HTERT RPE-1 (cell line): ENCODE data around the gene DKK2.

ENCODE experiments used
- in situ Hi-C: fragments of 300-500 bp; cut with MboI; formaldehyde crosslinking; loops from 4 replicates; pipeline ENCODE4 v1.14.3; 2020; ENCODE audit warnings: low sequenced_read_pairs

The DKK2 gene

DNA sequence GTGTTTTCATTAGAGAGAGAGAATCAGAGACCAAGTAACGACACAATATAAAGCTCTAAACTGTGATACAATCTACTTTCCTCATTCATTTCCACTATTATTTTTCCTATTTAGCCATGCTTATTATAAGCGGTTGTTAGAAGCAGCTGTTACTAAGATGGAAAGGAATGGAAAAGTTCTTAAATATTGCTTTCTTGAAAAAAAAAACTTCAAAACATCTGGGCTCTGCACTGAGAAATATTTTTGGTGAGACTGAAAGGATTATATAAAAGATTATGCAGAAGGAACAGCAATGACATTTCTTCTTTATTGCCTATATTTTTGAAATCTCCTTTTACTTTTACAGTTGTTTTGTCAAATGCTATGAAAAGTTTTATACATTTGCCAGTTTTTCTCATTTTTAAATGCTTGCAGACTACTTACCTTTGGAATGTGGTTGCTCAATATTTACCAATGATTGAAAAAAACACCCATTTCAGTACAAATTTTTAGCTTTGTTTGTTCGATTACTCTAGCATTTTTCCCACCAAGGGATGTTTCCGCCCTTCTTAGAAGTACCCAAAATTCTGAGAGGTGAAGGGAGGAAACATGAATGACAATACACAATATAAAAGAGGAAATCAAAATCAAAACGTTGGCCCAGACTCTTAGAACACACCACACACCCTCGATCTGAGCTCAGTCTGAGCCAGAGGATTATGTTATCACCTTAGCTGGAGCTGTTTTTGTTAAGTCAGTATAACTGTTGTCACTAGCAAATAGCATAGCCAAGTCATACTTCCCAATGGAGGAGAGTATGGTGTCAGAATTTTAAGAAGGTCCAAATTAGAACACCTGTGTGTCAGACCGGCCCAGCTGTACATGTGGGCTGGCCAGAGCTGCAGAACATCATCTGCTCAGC is 18.4 kb downstream of the DKK2 start:
- in situ Hi-C loops = no loop called here

- in situ Hi-C loops = no loop called here
Measured at GRCh38 chr4:107011312-107011711, 24.8 kb downstream of the DKK2 start.

GRCh38 chr4:107009196-107009968 is 26.7 kb downstream of the DKK2 start:
- in situ Hi-C loops = no loop called here

DNA sequence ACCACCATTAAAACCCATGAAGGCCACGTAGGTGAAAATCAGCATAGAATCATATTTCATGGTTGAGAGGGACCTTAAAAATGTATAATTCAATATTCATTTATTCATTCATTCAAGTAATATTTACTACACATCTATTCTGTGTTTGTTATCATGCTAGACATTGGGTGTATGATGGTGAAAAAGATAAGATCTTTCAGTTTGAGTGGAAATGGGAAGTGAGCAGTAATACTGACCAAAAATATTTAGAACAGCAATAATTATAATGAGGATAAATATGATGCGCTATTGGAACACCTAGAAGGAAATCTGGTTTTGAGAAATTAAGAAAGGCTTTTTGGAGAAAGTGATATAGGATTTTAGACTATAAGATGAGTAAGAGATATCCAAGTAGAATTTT is 28.0 kb downstream of the DKK2 start:
- in situ Hi-C loops = no loop called here

- in situ Hi-C loops = no loop called here
Measured at GRCh38 chr4:107006218-107006617, 29.9 kb downstream of the DKK2 start.

DNA sequence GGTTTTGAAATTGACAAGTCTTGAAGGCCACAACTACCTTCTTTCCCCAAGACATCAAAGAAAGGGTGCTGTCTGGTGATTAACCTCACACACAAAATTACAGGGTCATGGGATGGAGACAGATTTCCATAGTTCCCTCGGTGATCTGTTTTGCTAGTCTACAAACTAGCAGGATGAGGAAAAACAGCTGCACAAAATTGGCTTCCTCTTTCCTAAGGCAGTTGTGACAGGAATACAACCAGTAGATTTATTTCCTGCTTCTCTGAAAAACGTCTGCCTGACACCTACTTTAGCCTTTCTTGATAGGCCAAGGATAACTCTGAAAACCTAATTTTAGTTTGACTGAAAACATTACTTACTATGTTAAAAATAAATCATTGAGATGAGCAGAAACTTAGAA is 39.6 kb downstream of the DKK2 start:
- in situ Hi-C loops = no loop called here

GRCh38 chr4:106993827-106994226 is 42.3 kb downstream of the DKK2 start:
- in situ Hi-C loops = no loop called here

DNA sequence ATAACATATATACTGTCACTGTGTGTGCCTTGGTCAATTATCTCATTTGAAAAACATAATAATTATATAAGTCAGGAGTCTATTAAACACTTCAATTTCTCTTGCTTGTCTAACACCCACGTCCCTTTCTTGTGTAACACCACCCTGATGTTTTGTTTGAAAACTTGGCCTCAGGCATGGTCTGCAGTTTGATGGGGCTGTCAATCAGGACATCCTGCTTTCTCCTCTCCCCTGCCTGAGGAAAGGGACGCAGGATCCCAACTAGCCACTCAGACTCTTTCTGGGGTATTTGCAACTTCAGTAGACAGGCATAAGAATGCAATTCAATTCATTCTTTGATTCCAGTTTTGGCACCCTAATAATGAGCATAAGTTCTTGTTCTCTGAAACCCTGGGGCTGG is 48.8 kb downstream of the DKK2 start:
- in situ Hi-C loops = no loop called here

DNA sequence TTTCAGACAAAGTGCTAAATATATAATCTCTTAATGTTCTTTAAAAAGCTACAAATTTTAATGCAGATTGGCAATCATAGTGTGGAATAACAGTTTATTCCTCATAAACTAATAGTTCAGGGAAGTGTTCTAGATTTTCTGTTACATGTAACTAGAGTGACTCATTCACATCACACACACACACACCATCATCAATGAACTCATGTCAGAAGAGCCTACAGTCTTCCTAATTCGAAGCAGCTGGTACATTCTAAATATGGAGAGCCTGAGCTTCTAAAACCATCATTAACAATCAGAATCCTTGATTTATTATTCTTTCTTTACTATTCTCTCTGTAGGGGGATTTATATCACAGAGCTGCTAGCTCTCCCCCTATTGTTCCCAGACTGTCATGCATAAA is 49.6 kb downstream of the DKK2 start:
- in situ Hi-C loops = no loop called here

- in situ Hi-C loops = no loop called here
Measured at GRCh38 chr4:106985830-106986229, 50.3 kb downstream of the DKK2 start.

DNA sequence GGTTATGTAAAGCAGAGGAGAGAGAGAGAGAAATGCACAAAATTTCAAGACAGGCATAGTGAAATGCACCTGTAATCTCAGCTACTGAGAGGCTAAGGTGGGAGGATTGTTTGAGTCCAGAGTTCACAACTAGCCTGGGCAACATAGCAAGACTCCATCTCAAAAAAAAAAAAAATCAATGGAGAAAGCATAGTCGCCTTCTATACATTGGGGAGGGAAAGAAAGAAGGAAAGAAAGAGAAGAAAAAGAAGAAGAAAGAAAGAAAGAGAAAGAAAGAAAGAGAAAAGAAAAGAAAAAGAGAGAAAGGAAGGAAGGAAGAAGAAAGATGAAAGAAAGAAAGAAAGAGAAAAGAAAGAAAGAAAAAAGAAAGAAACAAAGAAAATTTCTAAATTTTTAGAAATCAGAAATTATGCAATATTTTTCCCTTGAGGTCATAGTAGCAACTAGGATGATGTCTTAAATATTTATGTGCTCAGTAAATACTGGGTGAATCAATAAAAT is 53.4 kb downstream of the DKK2 start:
- in situ Hi-C loops = no loop called here

- in situ Hi-C loops = no loop called here
Measured at GRCh38 chr4:106981431-106981830, 54.7 kb downstream of the DKK2 start.

DNA sequence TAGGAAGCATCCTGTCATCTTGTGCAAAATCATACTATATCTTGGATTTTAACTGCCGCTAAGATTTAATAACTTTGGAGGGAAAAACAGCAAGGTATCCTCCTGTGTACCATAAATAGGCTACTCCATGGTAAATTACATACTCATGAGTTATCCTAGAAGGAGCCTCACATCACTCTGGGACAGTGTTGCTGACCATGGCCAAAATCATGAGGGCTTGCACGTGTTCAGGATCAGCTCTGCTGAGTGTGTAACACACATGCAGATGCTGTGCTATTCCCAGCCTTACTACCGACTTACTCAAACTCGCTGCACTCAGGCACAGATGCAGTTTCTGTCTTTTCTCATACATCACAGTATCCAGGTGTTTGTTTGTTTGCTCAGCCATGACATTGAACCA is 56.6 kb downstream of the DKK2 start:
- in situ Hi-C loops = no loop called here

GRCh38 chr4:106978046-106978774 is 57.9 kb downstream of the DKK2 start:
- in situ Hi-C loops = no loop called here

- in situ Hi-C loops = no loop called here
Measured at GRCh38 chr4:106971636-106972035, 64.5 kb downstream of the DKK2 start.

DNA sequence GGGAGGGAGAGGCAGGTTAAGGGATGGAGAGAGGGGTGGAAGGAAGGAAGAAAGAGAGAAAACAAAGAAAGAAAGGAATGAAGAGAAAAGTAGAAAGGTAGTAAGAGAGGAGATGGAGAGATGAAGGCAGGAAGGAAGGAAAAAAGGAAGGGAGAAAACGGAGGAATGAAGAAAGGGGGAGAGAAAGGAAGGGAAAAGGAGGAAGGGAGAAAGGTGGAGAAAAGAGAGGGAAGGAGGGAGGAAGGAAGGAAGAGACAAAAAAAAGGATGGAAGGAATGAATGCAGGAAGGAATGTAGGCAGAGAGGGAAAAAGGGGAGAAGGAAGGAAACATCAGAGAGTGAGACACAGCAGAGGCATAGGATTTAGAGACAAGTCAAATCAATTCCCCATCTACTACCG is 68.2 kb downstream of the DKK2 start:
- in situ Hi-C loops = no loop called here

- in situ Hi-C loops = no loop called here
Measured at GRCh38 chr4:106953036-106953705, 82.9 kb downstream of the DKK2 start.

DNA sequence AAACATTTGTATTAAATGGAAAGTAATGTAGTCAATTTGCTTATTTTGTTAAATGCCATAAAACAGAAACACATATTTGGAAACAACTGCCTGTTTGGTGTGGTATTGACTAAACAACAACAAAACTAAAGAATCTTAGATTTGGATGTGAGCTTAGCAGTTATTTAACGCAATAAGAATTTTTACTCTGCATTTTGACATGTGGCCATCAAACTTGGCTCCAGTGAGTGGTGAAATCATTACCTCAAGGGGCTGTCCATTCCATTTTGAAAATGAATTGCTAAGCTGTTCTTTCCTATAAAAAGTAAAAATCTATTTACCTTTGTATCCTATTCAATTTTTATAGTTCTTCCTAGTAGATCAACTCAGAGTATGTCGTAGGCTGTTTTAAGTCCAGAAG is 84.2 kb downstream of the DKK2 start:
- in situ Hi-C loops = no loop called here

- in situ Hi-C loops = no loop called here
Measured at GRCh38 chr4:106941841-106942240, 94.3 kb downstream of the DKK2 start.

DNA sequence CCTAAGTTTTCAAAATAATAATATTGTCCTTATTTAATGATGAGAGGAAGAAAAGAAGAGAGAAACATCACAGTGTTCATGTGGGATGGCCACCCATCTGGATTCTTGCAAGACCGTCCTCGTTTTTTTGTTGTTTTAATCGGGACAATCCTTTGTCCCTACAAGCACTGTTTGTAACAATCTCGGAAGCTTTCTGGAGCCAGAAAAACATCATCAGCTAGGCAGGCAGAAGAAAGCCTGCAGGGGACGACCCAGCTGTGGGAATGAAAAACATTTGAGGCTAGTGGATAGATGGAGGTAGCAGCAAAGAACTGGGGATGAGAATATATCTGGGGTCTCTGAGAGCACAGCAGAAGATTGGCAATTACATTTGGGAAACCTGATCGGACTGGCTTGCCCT is 105.6 kb downstream of the DKK2 start:
- in situ Hi-C loops = no loop called here

GRCh38 chr4:106929248-106929647 is 106.9 kb downstream of the DKK2 start:
- in situ Hi-C loops = no loop called here
